SK-N-SH (cell line): Measurements from ENCODE around the gene NAV1. TPM values are rescaled to one million over a fixed set of nuclear protein-coding genes. Genes with fewer than 3 reads are reported as not detected.
"Not testable (repeated sequence)": the region's sequence is repeated elsewhere in the genome, so short reads cannot be mapped to it uniquely, and the experiment has no call there.

Experiments used
- CTCF ChIA-PET: fragments of 300-600, 350-600 bp; formaldehyde crosslinking; extraction: SDS; loops from one replicate; lab custom pipeline; 2021; lab: Yijun Ruan, JAX
- POLR2A ChIA-PET: fragments of 350-600 bp; sonication (Branson Sonifier 250); formaldehyde crosslinking; extraction: SDS; loops from one replicate; lab custom pipeline; 2020; ENCODE audit warnings: antibody characterized with exemption, inconsistent platforms; lab: Yijun Ruan, JAX
- DNase-seq: peaks from one replicate; pipeline ENCODE4 v3.0.0; 2012
- H2AFZ ChIP-seq: fragments of 200-600 bp; sonication (generic); 2 replicates; pipeline ENCODE4 v1.8.1; 2016; ENCODE audit warnings: antibody characterized with exemption, mild to moderate bottlenecking, low read depth
- H3F3A ChIP-seq: fragments of 200-600 bp; sonication (generic); replicated peaks from 2 replicates; pipeline ENCODE3; 2016; ENCODE audit warnings: antibody characterized with exemption, mild to moderate bottlenecking; ENCODE audit not compliant: insufficient read depth
- H3K27ac ChIP-seq, 2 experiments: fragments of 200-500 bp in 1 of 2; fragments of 200-600 bp in 1 of 2; sonication (Bioruptor generic) in 1 of 2; sonication (generic), shearing (Covaris generic) in 1 of 2; 2 replicates each; pipeline versions ENCODE4 v1.5.1 to v1.6.1; 2014 to 2016; ENCODE audit warnings: low read depth in 2 of 2, inconsistent platforms in 1 of 2, low read length in 1 of 2, mild to moderate bottlenecking in 1 of 2, mixed read lengths in 1 of 2
- H3K27me3 ChIP-seq: fragments of 200-600 bp; sonication (generic), shearing (Covaris generic); 2 replicates; pipeline ENCODE4 v1.6.1; 2016; ENCODE audit warnings: mixed run types; ENCODE audit not compliant: insufficient read depth
- H3K36me3 ChIP-seq, 2 experiments: fragments of 200-500 bp in 1 of 2; fragments of 200-600 bp in 1 of 2; sonication (Bioruptor generic) in 1 of 2; sonication (generic) in 1 of 2; replicated peaks in 1 of 2; 2 replicates each; pipeline versions ENCODE3 to v1.5.1; 2014 to 2016; ENCODE audit warnings: low read length in 1 of 2, mild to moderate bottlenecking in 1 of 2; ENCODE audit not compliant: insufficient read depth in 2 of 2, control insufficient read depth in 1 of 2
- H3K4me1 ChIP-seq, 2 experiments: fragments of 200-500 bp in 1 of 2; fragments of 200-600 bp in 1 of 2; sonication (Bioruptor generic) in 1 of 2; sonication (generic), shearing (Covaris generic) in 1 of 2; 2 replicates each; pipeline versions ENCODE4 v1.5.1 to v1.6.1; 2014 to 2016; ENCODE audit warnings: low read depth in 1 of 2, low read length in 1 of 2, mixed run types in 1 of 2; ENCODE audit not compliant: insufficient read depth in 2 of 2, control insufficient read depth in 1 of 2
- H3K4me2 ChIP-seq: fragments of 200-600 bp; sonication (generic), shearing (Covaris generic); 2 replicates; pipeline ENCODE4 v1.6.1; 2017; ENCODE audit warnings: mixed run types
- H3K4me3 ChIP-seq, 2 experiments: fragments of 200-500 bp in 1 of 2; fragments of 200-600 bp in 1 of 2; sonication (Bioruptor generic) in 1 of 2; sonication (generic), shearing (Covaris generic) in 1 of 2; 2 replicates each; pipeline versions ENCODE4 v1.5.1 to v1.8.1; 2014 to 2016; ENCODE audit warnings: low read depth in 2 of 2, inconsistent platforms in 1 of 2, low read length in 1 of 2, mild to moderate bottlenecking in 1 of 2, mixed read lengths in 1 of 2, moderate library complexity in 1 of 2
- H3K79me2 ChIP-seq: fragments of 200-600 bp; sonication (generic); 2 replicates; pipeline ENCODE4 v1.8.1; 2017; ENCODE audit warnings: mild to moderate bottlenecking; ENCODE audit not compliant: insufficient read depth
- H3K9ac ChIP-seq: fragments of 200-600 bp; sonication (generic); 2 replicates; pipeline ENCODE4 v1.6.1; 2017; ENCODE audit warnings: mixed run types
- H3K9me2 ChIP-seq: fragments of 200-600 bp; sonication (generic); 2 replicates; pipeline ENCODE4 v1.6.1; 2017; ENCODE audit warnings: mixed run types
- H3K9me3 ChIP-seq: fragments of 200-600 bp; sonication (generic); 2 replicates; pipeline ENCODE4 v1.6.1; 2017; ENCODE audit warnings: mixed run types, mild to moderate bottlenecking, moderate library complexity
- H4K20me1 ChIP-seq: fragments of 200-600 bp; sonication (generic); 2 replicates; pipeline ENCODE4 v1.6.1; 2017; ENCODE audit warnings: mild to moderate bottlenecking, mixed run types; ENCODE audit not compliant: insufficient read depth
- CHD2 ChIP-seq: fragments of 150-350 bp; IDR thresholded peaks from 2 replicates; pipeline ENCODE4 v1.6.1; 2018; ENCODE audit warnings: low read length; ENCODE audit not compliant: partially characterized antibody
- ELF1 ChIP-seq: IDR thresholded peaks from 2 replicates; pipeline ENCODE4 v1.4.0; 2012
- FOSL2 ChIP-seq: IDR thresholded peaks from 2 replicates; pipeline ENCODE4 v1.4.0; 2012; ENCODE audit warnings: low read depth, mild to moderate bottlenecking, moderate library complexity, borderline replicate concordance
- GABPA ChIP-seq: IDR thresholded peaks from 2 replicates; pipeline ENCODE4 v1.4.0; 2012; ENCODE audit warnings: low read depth, mild to moderate bottlenecking
- MXI1 ChIP-seq: IDR thresholded peaks from 2 replicates; pipeline ENCODE4 v1.6.1; 2012; ENCODE audit warnings: mild to moderate bottlenecking, low read depth, low read length, improper control_type of control experiment
- NFIC ChIP-seq: IDR thresholded peaks from 2 replicates; pipeline ENCODE4 v1.4.0; 2012; ENCODE audit warnings: borderline replicate concordance
- NRF1 ChIP-seq: IDR thresholded peaks from 2 replicates; pipeline ENCODE4 v1.6.1; 2012; ENCODE audit warnings: low read depth, mild to moderate bottlenecking, low read length
- RXRA ChIP-seq: IDR thresholded peaks from 2 replicates; pipeline ENCODE4 v1.4.0; 2012; ENCODE audit warnings: low read depth, mild to moderate bottlenecking, borderline replicate concordance
- SIN3A ChIP-seq: IDR thresholded peaks from 2 replicates; pipeline ENCODE4 v1.6.1; 2012; ENCODE audit warnings: low read depth, mild to moderate bottlenecking, low read length, moderate library complexity, borderline replicate concordance
- TEAD4 ChIP-seq: IDR thresholded peaks from 2 replicates; pipeline ENCODE4 v1.4.0; 2012; ENCODE audit warnings: mild to moderate bottlenecking, borderline replicate concordance; ENCODE audit not compliant: insufficient read depth
- USF1 ChIP-seq: IDR thresholded peaks from 2 replicates; pipeline ENCODE4 v1.4.0; 2012; ENCODE audit warnings: low read depth, borderline replicate concordance
- WGBS: methylation state at CpG from one replicate; pipeline ENCODE4 v1.1.6; 2017; ENCODE audit warnings: low lambda C conversion rate; 5-methylcytosine and 5-hydroxymethylcytosine counted together
- polyA plus RNA-seq, 3 experiments: library from polyadenylated mRNA; depleted of rRNA; stranded (reverse); fragments of >200 nt; gene quantifications; 2 replicates each; pipeline ENCODE4 v1.2.3, GENCODE V29; 2012
- TF ChIP-seq, protein P1 (sequence below): fragments of 150-350 bp; IDR thresholded peaks from 2 replicates; pipeline ENCODE4 v1.6.1; 2017; ENCODE audit warnings: antibody characterized with exemption, low read length, low read depth, borderline replicate concordance
- TF ChIP-seq, protein P2 (sequence below): IDR thresholded peaks from 2 replicates; pipeline ENCODE4; 2012
- TF ChIP-seq, protein P3 (sequence below): fragments of 150-350 bp; IDR thresholded peaks from 2 replicates; pipeline ENCODE4 v1.6.1; 2016; ENCODE audit warnings: mild to moderate bottlenecking, low read depth, low read length

NAV1 gene
- polyA plus RNA-seq, 1 of the 3 experiments (the other 2 are of a cell fraction): 16.1 TPM

DNA sequence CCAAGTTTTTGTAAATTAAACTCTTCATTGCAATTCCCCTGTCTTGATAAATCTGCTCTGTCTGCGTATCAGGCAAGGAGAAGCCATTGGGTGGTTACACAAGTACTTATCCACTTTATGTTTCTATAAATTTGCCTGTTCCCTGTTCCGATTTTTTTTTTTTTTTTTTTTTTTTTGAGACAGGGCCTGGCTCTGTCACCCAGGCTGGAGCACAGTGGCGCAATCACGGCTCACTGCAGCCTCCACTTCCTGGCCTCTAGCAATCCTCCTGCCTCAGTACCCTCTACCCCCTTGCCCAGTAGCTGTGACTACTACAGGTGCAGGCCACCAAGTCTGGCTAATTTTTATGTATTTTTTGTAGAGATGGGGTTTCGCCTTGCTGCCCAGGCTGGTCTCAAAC lies 20.9 kb upstream of the NAV1 start (continued):
- TF ChIP-seq ELF1: no peak
- TF ChIP-seq, protein P1, sequence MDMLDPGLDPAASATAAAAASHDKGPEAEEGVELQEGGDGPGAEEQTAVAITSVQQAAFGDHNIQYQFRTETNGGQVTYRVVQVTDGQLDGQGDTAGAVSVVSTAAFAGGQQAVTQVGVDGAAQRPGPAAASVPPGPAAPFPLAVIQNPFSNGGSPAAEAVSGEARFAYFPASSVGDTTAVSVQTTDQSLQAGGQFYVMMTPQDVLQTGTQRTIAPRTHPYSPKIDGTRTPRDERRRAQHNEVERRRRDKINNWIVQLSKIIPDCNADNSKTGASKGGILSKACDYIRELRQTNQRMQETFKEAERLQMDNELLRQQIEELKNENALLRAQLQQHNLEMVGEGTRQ: no peak

- CTCF ChIA-PET: interaction anchor here (3.2 to 31.9 kb wide), 2 partner anchors 11 to 34 kb away, joined by 13 to 860 read pairs; no protein-coding TSS in a partner anchor
These were observed 18.8 kb upstream of the NAV1 start for GRCh38 chr1:201520046-201520575.

DNA sequence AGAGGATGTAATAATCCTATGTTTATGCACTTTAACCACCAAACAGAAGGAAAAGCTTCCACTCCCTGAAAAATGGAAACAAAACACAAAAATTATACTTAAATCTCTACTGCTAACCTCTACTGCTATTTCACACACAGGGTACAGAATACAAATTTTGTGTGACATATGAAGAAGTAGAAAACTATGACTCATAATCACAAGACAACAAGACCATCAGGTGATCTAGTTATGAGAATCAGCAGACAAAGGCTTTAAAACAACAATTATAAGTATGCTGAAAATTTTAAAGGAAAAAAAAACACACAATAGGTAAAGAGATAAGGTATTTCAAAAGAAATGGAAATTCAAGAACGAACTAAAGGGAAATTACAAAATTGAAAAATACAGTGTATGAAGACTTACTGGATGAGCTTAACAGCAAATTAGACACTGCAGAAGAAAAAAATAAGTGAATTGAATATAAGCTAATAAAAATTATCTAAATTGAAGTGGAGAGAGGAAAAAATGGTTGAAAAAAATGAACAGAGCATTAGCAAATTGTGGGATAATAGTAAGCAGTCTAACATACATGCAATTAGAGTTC lies 13.6 kb upstream of the NAV1 start:
- no peak overlapping the region for H3K9ac ChIP-seq
- H3K79me2 ChIP-seq: no peaks in the 10 kb centered on the region
- H3K4me2 ChIP-seq: no peak overlapping the region
- H3F3A ChIP-seq: peaks cover 18% of the 10 kb centered on the region
- H3K9me3 ChIP-seq: peaks cover 7% of the 10 kb centered on the region
- H3K9me2 ChIP-seq: no peaks in the 10 kb centered on the region
- POLR2A ChIA-PET: no interaction called here
- no peak for DNase-seq
- H3K36me3 ChIP-seq: no peaks in the 10 kb centered on the region
- CTCF ChIA-PET: interaction anchor here (1.2 to 6.8 kb wide), 4 partner anchors 12 to 268 kb away, joined by 3 to 71 read pairs (median 6); no protein-coding TSS in a partner anchor
- 83% methylated on average over 1 of the region's 1 CpG for WGBS
- no peak overlapping the region for H3K4me3 ChIP-seq
- no peaks in the 10 kb centered on the region for H4K20me1 ChIP-seq
- no peak overlapping the region for H3K27ac ChIP-seq
- H3K27me3 ChIP-seq: no peaks in the 10 kb centered on the region
- no peak for TF ChIP-seq NRF1
- H3K4me1 ChIP-seq: peaks cover 0 to 2% of the 10 kb centered on the region in 2 experiments; a peak in 1 of 4 replicates
- H2AFZ ChIP-seq: no peak overlapping the region

More at GRCh38 chr1:201520046-201520575, 18.8 kb upstream of the NAV1 start:
- H3K4me2 ChIP-seq, H3K27me3 ChIP-seq, H3K9ac ChIP-seq, H3K36me3 ChIP-seq, H3F3A ChIP-seq, H2AFZ ChIP-seq, DNase-seq, POLR2A ChIA-PET, H4K20me1 ChIP-seq, H3K4me3 ChIP-seq, H3K9me3 ChIP-seq, H3K79me2 ChIP-seq, H3K4me1 ChIP-seq, H3K27ac ChIP-seq, H3K9me2 ChIP-seq: not testable (repeated sequence)
- 73% methylated on average over 11 of the region's 14 CpGs for WGBS

GRCh38 chr1:201527879-201528278 lies 11.0 kb upstream of the NAV1 start:
- Histone ChIP-seq H3K27me3 (no peaks in the 10 kb centered on the region), H4K20me1 (no peaks in the 10 kb centered on the region), H3K9me2 (no peaks in the 10 kb centered on the region), H3K4me1 (peaks cover 8 to 21% of the 10 kb centered on the region in 2 experiments; a peak in 3 of 4 replicates), H3K9ac (no peak overlapping the region), H3K36me3 (no peaks in the 10 kb centered on the region), H3F3A (peaks cover 18% of the 10 kb centered on the region), H3K9me3 (peaks cover 7% of the 10 kb centered on the region), H3K4me3 (no peak overlapping the region), H3K79me2 (no peaks in the 10 kb centered on the region), H2AFZ (no peak overlapping the region), H3K4me2 (no peak overlapping the region), H3K27ac (no peak overlapping the region)
- WGBS: 80% methylated on average over 5 of the region's 5 CpGs
- no peak for DNase-seq
- CTCF ChIA-PET: interaction anchor here (5.2 to 6.8 kb wide), 2 partner anchors 15 to 266 kb away, joined by 71 to 83 read pairs; no protein-coding TSS in a partner anchor
- POLR2A ChIA-PET: no interaction called here
- TF ChIP-seq, protein P2, sequence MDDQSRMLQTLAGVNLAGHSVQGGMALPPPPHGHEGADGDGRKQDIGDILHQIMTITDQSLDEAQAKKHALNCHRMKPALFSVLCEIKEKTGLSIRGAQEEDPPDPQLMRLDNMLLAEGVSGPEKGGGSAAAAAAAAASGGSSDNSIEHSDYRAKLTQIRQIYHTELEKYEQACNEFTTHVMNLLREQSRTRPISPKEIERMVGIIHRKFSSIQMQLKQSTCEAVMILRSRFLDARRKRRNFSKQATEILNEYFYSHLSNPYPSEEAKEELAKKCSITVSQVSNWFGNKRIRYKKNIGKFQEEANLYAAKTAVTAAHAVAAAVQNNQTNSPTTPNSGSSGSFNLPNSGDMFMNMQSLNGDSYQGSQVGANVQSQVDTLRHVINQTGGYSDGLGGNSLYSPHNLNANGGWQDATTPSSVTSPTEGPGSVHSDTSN: no peak
- TF ChIP-seq GABPA (no peak), MXI1 (no peak), TEAD4 (no peak), CHD2 (no peak), FOSL2 (no peak), USF1 (no peak), SIN3A (no peak), RXRA (no peak), NFIC (no peak)
- TF ChIP-seq, protein P3, sequence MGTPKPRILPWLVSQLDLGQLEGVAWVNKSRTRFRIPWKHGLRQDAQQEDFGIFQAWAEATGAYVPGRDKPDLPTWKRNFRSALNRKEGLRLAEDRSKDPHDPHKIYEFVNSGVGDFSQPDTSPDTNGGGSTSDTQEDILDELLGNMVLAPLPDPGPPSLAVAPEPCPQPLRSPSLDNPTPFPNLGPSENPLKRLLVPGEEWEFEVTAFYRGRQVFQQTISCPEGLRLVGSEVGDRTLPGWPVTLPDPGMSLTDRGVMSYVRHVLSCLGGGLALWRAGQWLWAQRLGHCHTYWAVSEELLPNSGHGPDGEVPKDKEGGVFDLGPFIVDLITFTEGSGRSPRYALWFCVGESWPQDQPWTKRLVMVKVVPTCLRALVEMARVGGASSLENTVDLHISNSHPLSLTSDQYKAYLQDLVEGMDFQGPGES: no peak
